Activated T-helper 17 cell treated with anti-CD3 and anti-CD28 coated beads, Interleukin-2, amount 50 U/mL, for 72 hours (primary cell): ENCODE results near the gene COL18A1. TPM values are rescaled to one million over a fixed set of nuclear protein-coding genes. Genes with fewer than 3 reads are reported as not detected.

Source experiments
- ATAC-seq: fragments of 150-1000 bp; cut with Tn5 transposase; replicated peaks from 2 replicates; pipeline ENCODE4 v1.10.0; 2021; ENCODE audit warnings: mild to moderate bottlenecking, moderate library complexity
- H3K27ac Mint-ChIP-seq: one replicate; pipeline ENCODE4 v1.8.0; 2022; ENCODE audit warnings: mixed read lengths
- H3K27me3 Mint-ChIP-seq: one replicate; pipeline ENCODE4 v1.8.0; 2022; ENCODE audit warnings: mixed read lengths
- H3K36me3 Mint-ChIP-seq: one replicate; pipeline ENCODE4 v1.8.0; 2022; ENCODE audit warnings: low read depth, mild to moderate bottlenecking, mixed read lengths
- H3K4me1 Mint-ChIP-seq: one replicate; pipeline ENCODE4 v1.8.0; 2022; ENCODE audit warnings: mixed read lengths
- H3K4me3 Mint-ChIP-seq: one replicate; pipeline ENCODE4 v1.8.0; 2022; ENCODE audit warnings: mild to moderate bottlenecking, mixed read lengths
- H3K9me3 Mint-ChIP-seq: one replicate; pipeline ENCODE4 v1.8.0; 2022; ENCODE audit warnings: mixed read lengths
- total RNA-seq, 2 donors: library from RNA; stranded (reverse); gene quantifications; one replicate each; pipeline ENCODE4 v1.2.3, GENCODE V29; 2022

The COL18A1 gene
- total RNA-seq, 2 donors from 2014 or later = 3.2 to 3.9 TPM

GRCh38 chr21:45457161-45457831, 52.3 kb downstream of the COL18A1 start:
- H3K9me3 Mint-ChIP-seq = peaks cover 3% of the 10 kb centered on the region
- no peak for ATAC-seq

GRCh38 chr21:45457832-45458172, 52.8 kb downstream of the COL18A1 start:
- Mint-ChIP-seq H3K27ac (no peak overlapping the region), H3K9me3 (peaks cover 5% of the 10 kb centered on the region), H3K36me3 (no peaks in the 10 kb centered on the region), H3K4me3 (no peak overlapping the region), H3K27me3 (peaks cover 4% of the 10 kb centered on the region), H3K4me1 (peaks cover 4% of the 10 kb centered on the region)
- ATAC-seq = no peak

More at GRCh38 chr21:45457161-45457831, 52.3 kb downstream of the COL18A1 start:
- Mint-ChIP-seq H3K27me3 (peaks cover 4% of the 10 kb centered on the region), H3K27ac (no peak overlapping the region), H3K4me3 (no peak overlapping the region), H3K4me1 (peaks cover 4% of the 10 kb centered on the region), H3K36me3 (no peaks in the 10 kb centered on the region)

GRCh38 chr21:45458281-45459170, 53.6 kb downstream of the COL18A1 start:
- no peaks in the 10 kb centered on the region for H3K4me1 Mint-ChIP-seq
- H3K27ac Mint-ChIP-seq = no peak overlapping the region
- H3K36me3 Mint-ChIP-seq = no peaks in the 10 kb centered on the region
- H3K9me3 Mint-ChIP-seq = peaks cover 5% of the 10 kb centered on the region
- H3K27me3 Mint-ChIP-seq = peaks cover 4% of the 10 kb centered on the region
- no peak overlapping the region for H3K4me3 Mint-ChIP-seq
- no peak for ATAC-seq

- H3K27ac Mint-ChIP-seq = no peak overlapping the region
- H3K36me3 Mint-ChIP-seq = no peaks in the 10 kb centered on the region
- H3K27me3 Mint-ChIP-seq = peaks cover 4% of the 10 kb centered on the region
- ATAC-seq = no peak
- peaks cover 5% of the 10 kb centered on the region for H3K9me3 Mint-ChIP-seq
- no peaks in the 10 kb centered on the region for H3K4me1 Mint-ChIP-seq
- no peak overlapping the region for H3K4me3 Mint-ChIP-seq
These were observed 54.4 kb downstream of the COL18A1 start for GRCh38 chr21:45459171-45460010.

GRCh38 chr21:45460011-45460565, 55.1 kb downstream of the COL18A1 start:
- no peak overlapping the region for H3K4me3 Mint-ChIP-seq
- peaks cover 5% of the 10 kb centered on the region for H3K9me3 Mint-ChIP-seq
- no peak overlapping the region for H3K27ac Mint-ChIP-seq
- no peaks in the 10 kb centered on the region for H3K4me1 Mint-ChIP-seq
- peaks cover 10% of the 10 kb centered on the region for H3K27me3 Mint-ChIP-seq
- no peaks in the 10 kb centered on the region for H3K36me3 Mint-ChIP-seq
- ATAC-seq = no peak

- no peak overlapping the region for H3K4me3 Mint-ChIP-seq
- no peaks in the 10 kb centered on the region for H3K36me3 Mint-ChIP-seq
- H3K4me1 Mint-ChIP-seq = no peaks in the 10 kb centered on the region
- peaks cover 14% of the 10 kb centered on the region for H3K27me3 Mint-ChIP-seq
- H3K27ac Mint-ChIP-seq = no peak overlapping the region
- ATAC-seq = no peak
- H3K9me3 Mint-ChIP-seq = peaks cover 5% of the 10 kb centered on the region
These were observed 55.8 kb downstream of the COL18A1 start for GRCh38 chr21:45460611-45461368.

- H3K27ac Mint-ChIP-seq = no peak overlapping the region
- no peak for ATAC-seq
- no peak overlapping the region for H3K4me3 Mint-ChIP-seq
- no peaks in the 10 kb centered on the region for H3K4me1 Mint-ChIP-seq
- H3K36me3 Mint-ChIP-seq = no peaks in the 10 kb centered on the region
- peaks cover 5% of the 10 kb centered on the region for H3K9me3 Mint-ChIP-seq
- peaks cover 14% of the 10 kb centered on the region for H3K27me3 Mint-ChIP-seq
These were observed 56.4 kb downstream of the COL18A1 start for GRCh38 chr21:45461369-45461750.

GRCh38 chr21:45461806-45462341, 56.9 kb downstream of the COL18A1 start:
- peaks cover 14% of the 10 kb centered on the region for H3K27me3 Mint-ChIP-seq
- no peak overlapping the region for H3K27ac Mint-ChIP-seq
- no peak overlapping the region for H3K4me3 Mint-ChIP-seq
- no peak for ATAC-seq
- H3K36me3 Mint-ChIP-seq = no peaks in the 10 kb centered on the region
- no peaks in the 10 kb centered on the region for H3K4me1 Mint-ChIP-seq
- peaks cover 5% of the 10 kb centered on the region for H3K9me3 Mint-ChIP-seq

- no peak for ATAC-seq
- no peaks in the 10 kb centered on the region for H3K36me3 Mint-ChIP-seq
- no peak overlapping the region for H3K27ac Mint-ChIP-seq
- H3K4me1 Mint-ChIP-seq = no peaks in the 10 kb centered on the region
- peaks cover 5% of the 10 kb centered on the region for H3K9me3 Mint-ChIP-seq
- peaks cover 14% of the 10 kb centered on the region for H3K27me3 Mint-ChIP-seq
- H3K4me3 Mint-ChIP-seq = no peak overlapping the region
These were observed 58.9 kb downstream of the COL18A1 start for GRCh38 chr21:45463871-45464270.

GRCh38 chr21:45464309-45464708, 59.3 kb downstream of the COL18A1 start:
- Mint-ChIP-seq H3K9me3 (peaks cover 5% of the 10 kb centered on the region), H3K4me3 (no peak overlapping the region), H3K4me1 (no peaks in the 10 kb centered on the region), H3K27ac (no peak overlapping the region), H3K27me3 (peaks cover 14% of the 10 kb centered on the region), H3K36me3 (no peaks in the 10 kb centered on the region)
- ATAC-seq = no peak

- Mint-ChIP-seq H3K27me3 (peaks cover 14% of the 10 kb centered on the region), H3K9me3 (peaks cover 5% of the 10 kb centered on the region), H3K4me3 (no peak overlapping the region), H3K36me3 (no peaks in the 10 kb centered on the region), H3K4me1 (no peaks in the 10 kb centered on the region), H3K27ac (no peak overlapping the region)
- no peak for ATAC-seq
These were observed 60.1 kb downstream of the COL18A1 start for GRCh38 chr21:45465105-45465504.

GRCh38 chr21:45465611-45466329, 60.8 kb downstream of the COL18A1 start:
- ATAC-seq = no peak
- Mint-ChIP-seq H3K27ac (no peak overlapping the region), H3K9me3 (peaks cover 5% of the 10 kb centered on the region), H3K27me3 (peaks cover 14% of the 10 kb centered on the region), H3K4me1 (no peaks in the 10 kb centered on the region), H3K36me3 (no peaks in the 10 kb centered on the region), H3K4me3 (no peak overlapping the region)
